Kidney (tissue), 14 donors: ENCODE results near the gene HTT. TPM values are rescaled to one million over a fixed set of nuclear protein-coding genes. Genes with fewer than 3 reads are reported as not detected.

Experiments
- DNase-seq, 5 donors: peaks; one replicate each; pipeline ENCODE4 v3.0.0-alpha.2; 2013 to 2020
- FAIRE-seq: peaks from 2 replicates; lab custom pipeline; 2012; peaks lifted over from hg19 to GRCh38; lab: Jason Lieb, UNC
- H3K27ac ChIP-seq, 2 donors: one replicate each; pipeline ENCODE4 v1.7.0; 2013; ENCODE audit warnings: low read depth in 2 of 2, low read length in 2 of 2, inconsistent platforms in 1 of 2
- H3K27me3 ChIP-seq: one replicate; pipeline ENCODE4 v1.7.1; 2013; ENCODE audit warnings: low read length, inconsistent platforms; ENCODE audit not compliant: control insufficient read depth, insufficient read depth
- H3K36me3 ChIP-seq, 3 donors: one replicate each; pipeline versions ENCODE4 v1.7.0 to v1.7.1; 2013; ENCODE audit warnings: low read length in 3 of 3, control low read depth in 1 of 3, inconsistent platforms in 1 of 3; ENCODE audit not compliant: insufficient read depth in 3 of 3, control insufficient read depth in 2 of 3
- H3K4me1 ChIP-seq, 3 donors: one replicate each; pipeline versions ENCODE4 v1.7.0 to v1.7.1; 2013; ENCODE audit warnings: low read length in 3 of 3, inconsistent platforms in 1 of 3, low read depth in 1 of 3; ENCODE audit not compliant: control insufficient read depth in 2 of 3, insufficient read depth in 2 of 3
- H3K4me3 ChIP-seq, 3 donors: one replicate each; pipeline versions ENCODE4 v1.7.0 to v1.8.1; 2013; ENCODE audit warnings: low read length in 3 of 3, control low read depth in 1 of 3, inconsistent platforms in 1 of 3
- H3K9ac ChIP-seq, 3 donors: one replicate each; pipeline versions ENCODE4 v1.7.0 to v1.7.1; 2013; ENCODE audit warnings: low read length in 3 of 3, control low read depth in 1 of 3, inconsistent platforms in 1 of 3
- H3K9me3 ChIP-seq, 3 donors: one replicate each; pipeline versions ENCODE4 v1.7.0 to v1.7.1; 2013; ENCODE audit warnings: low read length in 3 of 3, control low read depth in 1 of 3, inconsistent platforms in 1 of 3; ENCODE audit not compliant: control insufficient read depth in 2 of 3, insufficient read depth in 1 of 3
- intact Hi-C: fragments of 100-400 bp; cut with DNase I; formaldehyde crosslinking; loops from one replicate; pipeline ENCODE4 v1.11.1; 2022
- polyA plus RNA-seq: library from polyadenylated mRNA; stranded (reverse); fragments of 350-450 nt; fragmentation: Illumina TruSeq; extraction: RNeasy Lipid Tissue Mini Kit (QIAGEN cat#74804); gene quantifications from one replicate; pipeline ENCODE4 v1.2.3, GENCODE V29; 2014; ENCODE audit warnings: low read depth, low replicate concordance; ENCODE audit not compliant: insufficient read depth
- total RNA-seq: library from RNA; stranded (reverse); fragmentation: NEBNext Ultra II Directional; extraction: Animal tissue kit (Norgen Biotek cat#: 25700); gene quantifications from one replicate; pipeline ENCODE4 v1.2.1, GENCODE V29; 2021
- TF ChIP-seq, protein P1 (sequence below): IDR thresholded peaks from 3 replicates; pipeline ENCODE4 v1.5.1; 2012; ENCODE audit warnings: mild to moderate bottlenecking, moderate library complexity, borderline replicate concordance; ENCODE audit not compliant: insufficient read depth; ENCODE audit errors: extremely low read depth
- donor health status: control.
- donor health status: control.
- donor health status: control.
- donor health status: control.
- donor health status: control.
- donor health status: DM: yes; HTN: yes; CAD: no.
- donor health status: Normal renal cell carcinoma (clear cell type).

Gene HTT
- total and polyA plus RNA-seq, 2 donors from 2014 or later, result 7.2 to 64.0 TPM

DNA sequence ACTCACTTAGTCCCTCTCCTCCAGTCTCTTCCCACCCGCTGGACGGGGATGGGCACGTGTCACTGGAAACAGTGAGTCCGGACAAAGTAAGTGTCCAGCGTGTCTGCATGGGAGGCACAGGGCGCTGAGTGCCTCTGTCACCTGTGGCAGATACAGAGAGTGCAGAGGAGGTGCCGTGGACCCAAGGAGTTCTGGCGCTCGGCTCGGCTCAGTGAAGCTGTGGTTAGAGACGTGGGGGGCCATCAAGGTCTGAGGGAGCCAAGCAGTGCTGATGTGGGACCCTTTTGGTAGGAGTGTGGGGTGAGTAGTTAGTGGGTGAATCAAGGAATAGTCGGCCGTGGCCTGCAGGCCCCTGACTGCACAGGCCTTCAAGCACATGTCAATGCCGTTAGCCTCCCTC lies 134.3 kb downstream of the HTT start:
- peak in 1 of 5 donors; percentile 11 for DNase-seq
- Histone ChIP-seq H3K27ac (no peak overlapping the region), H3K9ac (no peak overlapping the region), H3K4me1 (peaks cover 0 to 9% (median 6%) of the 10 kb centered on the region in 3 donors), H3K9me3 (no peaks in the 10 kb centered on the region), H3K4me3 (no peak overlapping the region), H3K36me3 (peaks cover 10 to 50% (median 33%) of the 10 kb centered on the region in 3 donors), H3K27me3 (no peaks in the 10 kb centered on the region)
- TF ChIP-seq, protein P1, sequence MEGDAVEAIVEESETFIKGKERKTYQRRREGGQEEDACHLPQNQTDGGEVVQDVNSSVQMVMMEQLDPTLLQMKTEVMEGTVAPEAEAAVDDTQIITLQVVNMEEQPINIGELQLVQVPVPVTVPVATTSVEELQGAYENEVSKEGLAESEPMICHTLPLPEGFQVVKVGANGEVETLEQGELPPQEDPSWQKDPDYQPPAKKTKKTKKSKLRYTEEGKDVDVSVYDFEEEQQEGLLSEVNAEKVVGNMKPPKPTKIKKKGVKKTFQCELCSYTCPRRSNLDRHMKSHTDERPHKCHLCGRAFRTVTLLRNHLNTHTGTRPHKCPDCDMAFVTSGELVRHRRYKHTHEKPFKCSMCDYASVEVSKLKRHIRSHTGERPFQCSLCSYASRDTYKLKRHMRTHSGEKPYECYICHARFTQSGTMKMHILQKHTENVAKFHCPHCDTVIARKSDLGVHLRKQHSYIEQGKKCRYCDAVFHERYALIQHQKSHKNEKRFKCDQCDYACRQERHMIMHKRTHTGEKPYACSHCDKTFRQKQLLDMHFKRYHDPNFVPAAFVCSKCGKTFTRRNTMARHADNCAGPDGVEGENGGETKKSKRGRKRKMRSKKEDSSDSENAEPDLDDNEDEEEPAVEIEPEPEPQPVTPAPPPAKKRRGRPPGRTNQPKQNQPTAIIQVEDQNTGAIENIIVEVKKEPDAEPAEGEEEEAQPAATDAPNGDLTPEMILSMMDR, result no peak
- intact Hi-C loops, result no loop called here
- FAIRE-seq, result no peak

DNA sequence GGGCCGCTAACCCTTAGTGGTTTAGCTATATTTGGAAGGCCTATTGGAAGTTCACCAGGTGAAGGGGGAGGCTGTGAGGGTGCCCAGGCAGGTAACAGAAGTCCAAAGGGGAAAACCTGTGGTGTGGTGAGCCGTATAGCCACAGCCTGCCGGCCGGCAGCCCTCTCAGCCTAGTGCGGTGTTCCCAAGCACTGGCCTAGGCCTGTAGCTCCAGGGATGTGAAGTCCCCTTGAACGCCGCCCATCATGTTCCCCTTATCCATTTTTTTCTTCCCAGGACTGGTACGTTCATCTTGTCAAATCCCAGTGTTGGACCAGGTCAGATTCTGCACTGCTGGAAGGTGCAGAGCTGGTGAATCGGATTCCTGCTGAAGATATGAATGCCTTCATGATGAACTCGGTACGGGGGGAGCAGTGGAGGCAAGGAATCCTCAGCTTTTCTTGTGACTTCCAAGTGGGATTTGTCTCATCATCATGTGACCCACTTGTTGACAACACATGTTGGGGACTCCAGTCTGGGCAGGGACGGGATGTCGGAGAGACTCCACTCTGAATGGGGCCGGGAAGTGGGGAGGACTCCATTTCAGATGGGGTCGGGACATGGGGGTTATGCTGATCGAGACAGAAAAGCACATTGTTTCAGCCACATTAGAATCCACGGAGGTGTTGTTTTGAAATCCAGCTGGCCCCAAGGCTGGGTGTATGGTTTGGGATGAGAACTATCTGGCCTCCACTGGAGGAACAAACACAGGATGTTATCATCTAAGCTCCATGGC lies 135.3 kb downstream of the HTT start:
- H3K9ac ChIP-seq, result no peak overlapping the region
- no peak overlapping the region for H3K27ac ChIP-seq
- intact Hi-C loops, result no loop called here
- no peak for DNase-seq
- peaks cover 10 to 59% (median 35%) of the 10 kb centered on the region in 3 donors for H3K36me3 ChIP-seq
- no peaks in the 10 kb centered on the region for H3K9me3 ChIP-seq
- TF ChIP-seq, protein P1, result no peak
- no peak overlapping the region for H3K4me3 ChIP-seq
- H3K27me3 ChIP-seq, result no peaks in the 10 kb centered on the region
- no peak for FAIRE-seq
- H3K4me1 ChIP-seq, result peaks cover 0 to 7% (median 4%) of the 10 kb centered on the region in 3 donors

DNA sequence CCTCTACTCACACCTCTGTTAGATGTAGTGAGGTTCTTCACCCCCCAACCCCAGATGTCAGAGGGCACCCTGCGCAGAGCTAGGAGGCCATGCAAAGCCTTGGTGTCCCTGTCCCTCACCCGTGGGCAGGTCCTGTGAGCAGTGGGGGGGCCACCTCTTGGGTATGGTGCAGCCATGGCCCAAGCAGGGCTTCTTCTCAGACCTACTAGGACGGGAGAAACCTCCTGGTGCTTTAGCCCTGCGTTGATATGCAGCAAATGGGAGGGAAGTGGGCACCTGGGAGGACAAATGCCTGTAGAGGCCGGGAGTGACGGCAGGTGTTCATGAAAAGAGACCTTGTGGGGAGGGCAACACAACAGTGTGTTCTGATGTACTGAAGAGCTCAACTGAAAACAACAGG lies 136.0 kb downstream of the HTT start:
- intact Hi-C loops, result no loop called here
- peaks cover 0 to 7% (median 4%) of the 10 kb centered on the region in 3 donors for H3K4me1 ChIP-seq
- FAIRE-seq (no peak), DNase-seq (peak in 1 of 5 donors; percentile 56)
- peaks cover 10 to 67% (median 41%) of the 10 kb centered on the region in 3 donors for H3K36me3 ChIP-seq
- no peak overlapping the region for H3K9ac ChIP-seq
- no peaks in the 10 kb centered on the region for H3K9me3 ChIP-seq
- H3K27ac ChIP-seq, result no peak overlapping the region
- H3K4me3 ChIP-seq, result no peak overlapping the region
- H3K27me3 ChIP-seq, result no peaks in the 10 kb centered on the region
- TF ChIP-seq, protein P1, result no peak
